H1 (cell line): ENCODE results near the gene CBLC.

Source experiments
- CBX5 ChIP-seq: fragments of 300-800, 300-1000 bp; sonication (generic); IDR thresholded peaks from 2 replicates; pipeline ENCODE4 v1.7.1; 2016; ENCODE audit warnings: antibody characterized with exemption, low read length, low read depth
- CHD2 ChIP-seq: IDR thresholded peaks from 2 replicates; pipeline ENCODE4 v1.6.1; 2012; ENCODE audit warnings: low read length, improper control_type of control experiment
- GABPA ChIP-seq: IDR thresholded peaks from 2 replicates; pipeline ENCODE4 v1.6.1; 2011; ENCODE audit warnings: mild to moderate bottlenecking, low read length, moderate library complexity, borderline replicate concordance; ENCODE audit not compliant: insufficient read depth
- JUN ChIP-seq: IDR thresholded peaks from 2 replicates; pipeline ENCODE4 v1.6.1; 2011; ENCODE audit warnings: low read depth, mild to moderate bottlenecking, improper control_type of control experiment, low read length
- KDM1A ChIP-seq: fragments of 200-600, 300-600 bp; sonication (generic); IDR thresholded peaks from 2 replicates; pipeline ENCODE4 v1.7.1; 2016; ENCODE audit warnings: mild to moderate bottlenecking, low read length, borderline replicate concordance
- MAX ChIP-seq: IDR thresholded peaks from 2 replicates; pipeline ENCODE4 v1.6.1; 2012; ENCODE audit warnings: inconsistent platforms
- POLR2AphosphoS5 ChIP-seq: IDR thresholded peaks from 2 replicates; pipeline ENCODE4 v1.6.1; 2011; ENCODE audit warnings: low read depth, low read length
- RAD21 ChIP-seq, 2 experiments: IDR thresholded peaks in 1 of 2; conservative IDR thresholded peaks in 1 of 2; 2 replicates each; pipeline ENCODE4 v1.6.1; 2011; ENCODE audit warnings: low read depth in 2 of 2, low read length in 2 of 2, improper control_type of control experiment in 1 of 2, inconsistent platforms in 1 of 2, mild to moderate bottlenecking in 1 of 2, moderate library complexity in 1 of 2
- ZNF274 ChIP-seq: IDR thresholded peaks from 2 replicates; pipeline ENCODE4 v1.7.0; 2012; ENCODE audit warnings: low read length, borderline replicate concordance; ENCODE audit errors: extremely low read depth

GRCh38 chr19:44775676-44776240, 1.9 kb upstream of the CBLC start:
- no peak for TF ChIP-seq MAX
- no peak for TF ChIP-seq ZNF274
- TF ChIP-seq CBX5: no peak
- no peak for TF ChIP-seq GABPA
- no peak for TF ChIP-seq POLR2AphosphoS5
- no peak for TF ChIP-seq RAD21 (IDR thresholded peaks at IDR 0.05 in 1 of 2, conservative IDR thresholded peaks at IDR 0.05 in 1 of 2; ENCODE audit: low read depth in 2 of 2, low read length in 2 of 2)
- no peak for TF ChIP-seq CHD2
- no peak for TF ChIP-seq JUN
- TF ChIP-seq KDM1A: no peak
